GM12878 (cell line): ENCODE data around the gene ZNF880.
A peak's percentile ranks its signal among the peaks of the same experiment; 100 is the strongest.

Experiments
- EGR1 ChIP-seq, 2 experiments: IDR thresholded peaks; 1 replicate in 1 of 2; 2 replicates in 1 of 2; pipeline ENCODE4 v1.6.1; 2011 to 2012; ENCODE audit warnings: low read depth in 2 of 2, low read length in 2 of 2, borderline replicate concordance in 1 of 2, mild to moderate bottlenecking in 1 of 2, moderate library complexity in 1 of 2
- FOXM1 ChIP-seq: IDR thresholded peaks from 2 replicates; pipeline ENCODE4 v1.6.1; 2012; ENCODE audit warnings: low read depth, mild to moderate bottlenecking, inconsistent platforms, low read length, moderate library complexity
- STAT3 ChIP-seq: IDR thresholded peaks from 2 replicates; pipeline ENCODE4 v1.6.1; 2011; ENCODE audit warnings: low read depth, low read length, improper control_type of control experiment
- TF ChIP-seq, protein P1 (sequence below): IDR thresholded peaks from 2 replicates; pipeline ENCODE4 v1.6.1; 2011; ENCODE audit warnings: low read depth, low read length, improper control_type of control experiment, borderline replicate concordance

DNA sequence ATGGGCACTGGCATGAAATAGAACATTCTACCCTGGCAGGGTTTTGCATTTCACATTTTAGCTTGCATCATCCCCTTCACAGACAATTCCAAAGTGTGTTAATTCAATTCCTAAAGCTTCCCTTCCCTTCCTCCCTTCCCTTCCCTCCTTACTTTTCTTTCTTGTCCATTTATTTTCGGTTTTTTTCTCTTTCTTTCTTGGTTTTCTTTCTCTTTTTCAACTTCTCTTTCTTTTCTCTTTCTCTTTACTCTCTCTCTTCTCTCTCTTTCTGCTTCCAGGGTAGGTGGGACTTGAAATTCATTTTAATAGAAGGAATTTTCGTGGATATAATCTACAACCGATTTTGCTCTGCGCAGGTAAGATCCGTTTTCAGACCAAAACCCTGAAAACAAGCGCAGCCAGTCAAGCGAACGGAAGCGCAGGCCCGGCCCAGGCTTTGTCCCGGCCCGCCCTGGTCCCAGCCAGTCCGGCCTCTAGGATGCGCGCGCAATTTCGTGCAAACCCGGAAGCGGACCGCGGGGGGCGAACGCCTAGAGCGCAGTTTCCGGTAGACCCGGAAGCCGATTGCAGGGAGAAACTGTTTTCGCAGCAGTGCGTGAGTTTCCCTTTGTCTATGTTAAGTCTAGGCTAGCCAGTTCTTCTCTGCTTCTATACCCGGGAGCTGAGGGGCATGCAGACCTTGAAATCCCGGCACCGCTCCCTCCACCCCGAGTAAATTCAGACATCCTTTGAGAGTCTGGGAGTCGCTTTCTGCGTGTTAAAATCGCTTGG lies 27.8 kb downstream of the ZNF880 start, which contains the start of gene ZNF528:
- TF ChIP-seq STAT3, result no peak
- TF ChIP-seq FOXM1, result no peak
- TF ChIP-seq EGR1 (IDR thresholded peaks at IDR 0.05; ENCODE audit: borderline replicate concordance in 1 of 2, low read depth in 2 of 2, low read length in 2 of 2), result peak in 1 of 2 experiments; percentile 43; a peak in 1 of 3 replicates
- TF ChIP-seq, protein P1, sequence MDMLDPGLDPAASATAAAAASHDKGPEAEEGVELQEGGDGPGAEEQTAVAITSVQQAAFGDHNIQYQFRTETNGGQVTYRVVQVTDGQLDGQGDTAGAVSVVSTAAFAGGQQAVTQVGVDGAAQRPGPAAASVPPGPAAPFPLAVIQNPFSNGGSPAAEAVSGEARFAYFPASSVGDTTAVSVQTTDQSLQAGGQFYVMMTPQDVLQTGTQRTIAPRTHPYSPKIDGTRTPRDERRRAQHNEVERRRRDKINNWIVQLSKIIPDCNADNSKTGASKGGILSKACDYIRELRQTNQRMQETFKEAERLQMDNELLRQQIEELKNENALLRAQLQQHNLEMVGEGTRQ, result no peak
